Myocyte (in vitro differentiated cells): ENCODE results near the gene POLD2. TPM values are rescaled to one million over a fixed set of nuclear protein-coding genes. Genes with fewer than 3 reads are reported as not detected.
"Not testable (repeated sequence)": the region's sequence is repeated elsewhere in the genome, so short reads cannot be mapped to it uniquely, and the experiment has no call there.

Experiments
- DNase-seq: peaks from one replicate; pipeline ENCODE4 v3.0.0-alpha.2; 2012; ENCODE audit warnings: low read depth
- total RNA-seq: library from RNA; depleted of rRNA; stranded (reverse); fragments of >200 nt; gene quantifications from 2 replicates; pipeline ENCODE4 v1.2.3, GENCODE V29; 2014

The POLD2 gene
- total RNA-seq, 1 donor from 2014 or later, result 199 TPM

GRCh38 chr7:44139311-44140010, 16.1 kb upstream of the POLD2 start:
- no peak for DNase-seq

- no peak for DNase-seq
Observed at GRCh38 chr7:44138698-44139097, 15.3 kb upstream of the POLD2 start.

- DNase-seq, result no peak
Observed at GRCh38 chr7:44136731-44137130, 13.4 kb upstream of the POLD2 start.

GRCh38 chr7:44134943-44135628, 11.7 kb upstream of the POLD2 start:
- no peak for DNase-seq

GRCh38 chr7:44133295-44133694, 9.9 kb upstream of the POLD2 start:
- DNase-seq, result no peak

GRCh38 chr7:44132039-44132438, 8.7 kb upstream of the POLD2 start:
- DNase-seq, result peak; percentile 78

GRCh38 chr7:44131173-44132029, 8.1 kb upstream of the POLD2 start:
- peak; percentile 74 for DNase-seq

- DNase-seq, result no peak
Observed at GRCh38 chr7:44128721-44129582, 5.6 kb upstream of the POLD2 start.

GRCh38 chr7:44127161-44127560, 3.8 kb upstream of the POLD2 start:
- DNase-seq, result no peak

GRCh38 chr7:44126574-44126973, 3.2 kb upstream of the POLD2 start:
- not testable (repeated sequence) for DNase-seq

GRCh38 chr7:44124822-44125202, 1.5 kb upstream of the POLD2 start:
- no peak for DNase-seq

GRCh38 chr7:44122529-44122928, 819 bp downstream of the POLD2 start:
- DNase-seq, result peak; percentile 27

- DNase-seq, result peak; percentile 88
Observed at GRCh38 chr7:44121761-44122420, 1.5 kb downstream of the POLD2 start.

GRCh38 chr7:44120395-44120794, 3.0 kb downstream of the POLD2 start:
- no peak for DNase-seq

- DNase-seq, result peak; percentile 74
Observed at GRCh38 chr7:44119829-44120380, 3.4 kb downstream of the POLD2 start.

GRCh38 chr7:44117801-44118429, 5.4 kb downstream of the POLD2 start:
- peak; percentile 37 for DNase-seq

GRCh38 chr7:44116789-44117666, 6.3 kb downstream of the POLD2 start:
- DNase-seq, result no peak

- DNase-seq, result peak; percentile 51
Observed at GRCh38 chr7:44116087-44116788, 7.1 kb downstream of the POLD2 start.
